Urothelium cell line (cell line): Measurements from ENCODE around the gene TOP2B.

ENCODE experiments used
- DNase-seq: peaks from one replicate; pipeline ENCODE4 v3.0.0; 2011; ENCODE audit warnings: low spot score, mixed read lengths
- FAIRE-seq: peaks from 2 replicates; lab custom pipeline; 2011; peaks lifted over from hg19 to GRCh38; lab: Jason Lieb, UNC

TOP2B gene

GRCh38 chr3:25566358-25566920, 98.3 kb downstream of the TOP2B start:
- FAIRE-seq, result no peak

GRCh38 chr3:25565807-25566206, 98.9 kb downstream of the TOP2B start:
- FAIRE-seq (no peak), DNase-seq (no peak)

More at GRCh38 chr3:25566358-25566920, 98.3 kb downstream of the TOP2B start:
- no peak for DNase-seq

- no peak for FAIRE-seq
Measured at GRCh38 chr3:25564075-25564474, 100.6 kb downstream of the TOP2B start.

GRCh38 chr3:25563601-25564000, 101.1 kb downstream of the TOP2B start:
- DNase-seq (no peak), FAIRE-seq (no peak)

More at GRCh38 chr3:25564075-25564474, 100.6 kb downstream of the TOP2B start:
- no peak for DNase-seq

- DNase-seq, result no peak
- no peak for FAIRE-seq
Measured at GRCh38 chr3:25558796-25559195, 105.9 kb downstream of the TOP2B start.

GRCh38 chr3:25558121-25558520, 106.6 kb downstream of the TOP2B start:
- DNase-seq, result no peak
- no peak for FAIRE-seq

GRCh38 chr3:25557694-25558093, 107.0 kb downstream of the TOP2B start:
- DNase-seq (no peak), FAIRE-seq (no peak)

- DNase-seq (no peak), FAIRE-seq (no peak)
Measured at GRCh38 chr3:25556447-25556846, 108.3 kb downstream of the TOP2B start.

GRCh38 chr3:25555695-25556437, 108.8 kb downstream of the TOP2B start:
- no peak for FAIRE-seq

GRCh38 chr3:25554376-25554775, 110.3 kb downstream of the TOP2B start:
- DNase-seq, result no peak
- no peak for FAIRE-seq

More at GRCh38 chr3:25555695-25556437, 108.8 kb downstream of the TOP2B start:
- no peak for DNase-seq

GRCh38 chr3:25552251-25552650, 112.5 kb downstream of the TOP2B start:
- FAIRE-seq (no peak), DNase-seq (no peak)

- FAIRE-seq, result no peak
- no peak for DNase-seq
Measured at GRCh38 chr3:25548836-25549235, 115.9 kb downstream of the TOP2B start.

GRCh38 chr3:25547943-25548674, 116.6 kb downstream of the TOP2B start:
- peak; percentile 32 for DNase-seq
- FAIRE-seq, result no peak
